Esophagus muscularis mucosa (tissue), 4 donors: ENCODE measurements around the gene HTT. TPM values are rescaled to one million over a fixed set of nuclear protein-coding genes. Genes with fewer than 3 reads are reported as not detected.

Experiments used
- DNase-seq: peaks from one replicate; pipeline ENCODE4 v3.0.0-alpha.2; 2017; ENCODE audit errors: extremely low spot score
- H3K27ac ChIP-seq, 4 donors: fragments of 200-600 bp; sonication (generic); replicated peaks in 1 of 4; 1 replicate in 3 of 4; 2 replicates in 1 of 4; pipeline ENCODE4 v1.5.1; 2016 to 2019; ENCODE audit warnings: mild to moderate bottlenecking in 1 of 4
- H3K27me3 ChIP-seq, 4 donors: fragments of 200-600 bp; sonication (generic); one replicate each; pipeline versions ENCODE4 v1.5.1 to v1.6.0; 2016 to 2019
- H3K36me3 ChIP-seq, 4 donors: fragments of 200-600 bp; sonication (generic); one replicate each; pipeline ENCODE4 v1.5.1; 2016 to 2019
- H3K4me1 ChIP-seq, 4 donors: fragments of 200-600 bp; sonication (generic); one replicate each; pipeline ENCODE4 v1.5.1; 2016 to 2019
- H3K4me3 ChIP-seq, 4 donors: fragments of 200-600 bp; sonication (generic); 1 replicate in 2 of 4; 2 replicates in 2 of 4; pipeline ENCODE4 v1.5.1; 2016 to 2019; ENCODE audit warnings: mild to moderate bottlenecking in 4 of 4, moderate library complexity in 1 of 4
- H3K9me3 ChIP-seq, 4 donors: fragments of 200-600 bp; sonication (generic); 1 replicate in 3 of 4; 2 replicates in 1 of 4; pipeline ENCODE4 v1.5.1; 2016 to 2019
- EP300 ChIP-seq: sonication (generic); formaldehyde crosslinking; IDR thresholded peaks from one replicate; pipeline ENCODE4 v1.6.1; 2017; ENCODE audit warnings: antibody characterized with exemption
- POLR2A ChIP-seq: fragments of 450-650 bp; IDR thresholded peaks from one replicate; pipeline ENCODE4 v1.6.1; 2017; ENCODE audit warnings: antibody characterized with exemption, moderate library complexity, mild to moderate bottlenecking, low read depth
- POLR2AphosphoS5 ChIP-seq, 2 donors: sonication (generic); formaldehyde crosslinking; IDR thresholded peaks; one replicate each; pipeline ENCODE4 v1.6.1; 2017; ENCODE audit warnings: antibody characterized with exemption in 2 of 2
- WGBS: methylation state at CpG from one replicate; pipeline ENCODE4 v1.1.5; 2018; 5-methylcytosine and 5-hydroxymethylcytosine counted together
- intact Hi-C: fragments of 100-400 bp; cut with DNase I; formaldehyde crosslinking; loops from one replicate; pipeline ENCODE4 v1.15.1; 2023
- total RNA-seq, 4 donors: library from RNA; depleted of rRNA; stranded (reverse); fragments of >200 nt; gene quantifications; one replicate each; pipeline versions ENCODE4 v1.1.0 to v1.2.1, GENCODE V29; 2016
- TF ChIP-seq, protein P1 (sequence below), 3 experiments: fragments of 200-600 bp in 2 of 3; fragments of 450-650 bp in 1 of 3; sonication (generic) in 2 of 3; IDR thresholded peaks; one replicate each; pipeline ENCODE4 v1.5.1; 2017 to 2019; ENCODE audit warnings: antibody characterized with exemption in 3 of 3, mild to moderate bottlenecking in 2 of 3, moderate library complexity in 1 of 3

The HTT gene
- total RNA-seq, 4 donors from 2014 or later, result 30.2 to 65.7 (median 49.3) TPM

DNA sequence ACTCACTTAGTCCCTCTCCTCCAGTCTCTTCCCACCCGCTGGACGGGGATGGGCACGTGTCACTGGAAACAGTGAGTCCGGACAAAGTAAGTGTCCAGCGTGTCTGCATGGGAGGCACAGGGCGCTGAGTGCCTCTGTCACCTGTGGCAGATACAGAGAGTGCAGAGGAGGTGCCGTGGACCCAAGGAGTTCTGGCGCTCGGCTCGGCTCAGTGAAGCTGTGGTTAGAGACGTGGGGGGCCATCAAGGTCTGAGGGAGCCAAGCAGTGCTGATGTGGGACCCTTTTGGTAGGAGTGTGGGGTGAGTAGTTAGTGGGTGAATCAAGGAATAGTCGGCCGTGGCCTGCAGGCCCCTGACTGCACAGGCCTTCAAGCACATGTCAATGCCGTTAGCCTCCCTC is 134.3 kb downstream of the HTT start:
- TF ChIP-seq POLR2AphosphoS5 (IDR thresholded peaks at IDR 0.05), result no peak
- TF ChIP-seq, protein P1, sequence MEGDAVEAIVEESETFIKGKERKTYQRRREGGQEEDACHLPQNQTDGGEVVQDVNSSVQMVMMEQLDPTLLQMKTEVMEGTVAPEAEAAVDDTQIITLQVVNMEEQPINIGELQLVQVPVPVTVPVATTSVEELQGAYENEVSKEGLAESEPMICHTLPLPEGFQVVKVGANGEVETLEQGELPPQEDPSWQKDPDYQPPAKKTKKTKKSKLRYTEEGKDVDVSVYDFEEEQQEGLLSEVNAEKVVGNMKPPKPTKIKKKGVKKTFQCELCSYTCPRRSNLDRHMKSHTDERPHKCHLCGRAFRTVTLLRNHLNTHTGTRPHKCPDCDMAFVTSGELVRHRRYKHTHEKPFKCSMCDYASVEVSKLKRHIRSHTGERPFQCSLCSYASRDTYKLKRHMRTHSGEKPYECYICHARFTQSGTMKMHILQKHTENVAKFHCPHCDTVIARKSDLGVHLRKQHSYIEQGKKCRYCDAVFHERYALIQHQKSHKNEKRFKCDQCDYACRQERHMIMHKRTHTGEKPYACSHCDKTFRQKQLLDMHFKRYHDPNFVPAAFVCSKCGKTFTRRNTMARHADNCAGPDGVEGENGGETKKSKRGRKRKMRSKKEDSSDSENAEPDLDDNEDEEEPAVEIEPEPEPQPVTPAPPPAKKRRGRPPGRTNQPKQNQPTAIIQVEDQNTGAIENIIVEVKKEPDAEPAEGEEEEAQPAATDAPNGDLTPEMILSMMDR (IDR thresholded peaks at IDR 0.05), result no peak
- Histone ChIP-seq H3K27ac (no peak overlapping the region), H3K9me3 (no peaks in the 10 kb centered on the region), H3K4me3 (no peak overlapping the region), H3K4me1 (peaks cover under 1 to 33% (median 19%) of the 10 kb centered on the region in 4 donors), H3K36me3 (peaks cover 28 to 83% (median 61%) of the 10 kb centered on the region in 4 donors), H3K27me3 (no peaks in the 10 kb centered on the region)
- 92% methylated on average over 14 of the region's 14 CpGs for WGBS
- DNase-seq, result no peak
- intact Hi-C loops, result loop anchor here (10.0 kb wide), 1 partner anchor 104 kb away; no protein-coding TSS in a partner anchor

DNA sequence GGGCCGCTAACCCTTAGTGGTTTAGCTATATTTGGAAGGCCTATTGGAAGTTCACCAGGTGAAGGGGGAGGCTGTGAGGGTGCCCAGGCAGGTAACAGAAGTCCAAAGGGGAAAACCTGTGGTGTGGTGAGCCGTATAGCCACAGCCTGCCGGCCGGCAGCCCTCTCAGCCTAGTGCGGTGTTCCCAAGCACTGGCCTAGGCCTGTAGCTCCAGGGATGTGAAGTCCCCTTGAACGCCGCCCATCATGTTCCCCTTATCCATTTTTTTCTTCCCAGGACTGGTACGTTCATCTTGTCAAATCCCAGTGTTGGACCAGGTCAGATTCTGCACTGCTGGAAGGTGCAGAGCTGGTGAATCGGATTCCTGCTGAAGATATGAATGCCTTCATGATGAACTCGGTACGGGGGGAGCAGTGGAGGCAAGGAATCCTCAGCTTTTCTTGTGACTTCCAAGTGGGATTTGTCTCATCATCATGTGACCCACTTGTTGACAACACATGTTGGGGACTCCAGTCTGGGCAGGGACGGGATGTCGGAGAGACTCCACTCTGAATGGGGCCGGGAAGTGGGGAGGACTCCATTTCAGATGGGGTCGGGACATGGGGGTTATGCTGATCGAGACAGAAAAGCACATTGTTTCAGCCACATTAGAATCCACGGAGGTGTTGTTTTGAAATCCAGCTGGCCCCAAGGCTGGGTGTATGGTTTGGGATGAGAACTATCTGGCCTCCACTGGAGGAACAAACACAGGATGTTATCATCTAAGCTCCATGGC is 135.3 kb downstream of the HTT start:
- no peak overlapping the region for H3K4me3 ChIP-seq
- intact Hi-C loops, result loop anchor here (10.0 kb wide), 1 partner anchor 105 kb away; no protein-coding TSS in a partner anchor
- H3K27me3 ChIP-seq, result no peaks in the 10 kb centered on the region
- H3K36me3 ChIP-seq, result peaks cover 32 to 81% (median 69%) of the 10 kb centered on the region in 4 donors
- no peak overlapping the region for H3K27ac ChIP-seq
- peaks cover 0 to 24% (median 11%) of the 10 kb centered on the region in 4 donors for H3K4me1 ChIP-seq
- no peaks in the 10 kb centered on the region for H3K9me3 ChIP-seq
- 91% methylated on average over 17 of the region's 17 CpGs for WGBS
- no peak for TF ChIP-seq POLR2A
- TF ChIP-seq, protein P1 (IDR thresholded peaks at IDR 0.05), result no peak
- TF ChIP-seq EP300, result no peak
- no peak for TF ChIP-seq POLR2AphosphoS5 (IDR thresholded peaks at IDR 0.05)
- DNase-seq, result no peak

DNA sequence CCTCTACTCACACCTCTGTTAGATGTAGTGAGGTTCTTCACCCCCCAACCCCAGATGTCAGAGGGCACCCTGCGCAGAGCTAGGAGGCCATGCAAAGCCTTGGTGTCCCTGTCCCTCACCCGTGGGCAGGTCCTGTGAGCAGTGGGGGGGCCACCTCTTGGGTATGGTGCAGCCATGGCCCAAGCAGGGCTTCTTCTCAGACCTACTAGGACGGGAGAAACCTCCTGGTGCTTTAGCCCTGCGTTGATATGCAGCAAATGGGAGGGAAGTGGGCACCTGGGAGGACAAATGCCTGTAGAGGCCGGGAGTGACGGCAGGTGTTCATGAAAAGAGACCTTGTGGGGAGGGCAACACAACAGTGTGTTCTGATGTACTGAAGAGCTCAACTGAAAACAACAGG is 136.0 kb downstream of the HTT start:
- H3K9me3 ChIP-seq, result no peaks in the 10 kb centered on the region
- no peak for DNase-seq
- 93% methylated on average over 6 of the region's 6 CpGs for WGBS
- no peak overlapping the region for H3K27ac ChIP-seq
- no peaks in the 10 kb centered on the region for H3K27me3 ChIP-seq
- peaks cover 0 to 19% (median 6%) of the 10 kb centered on the region in 4 donors for H3K4me1 ChIP-seq
- TF ChIP-seq POLR2A (no peak), EP300 (no peak), POLR2AphosphoS5 (IDR thresholded peaks at IDR 0.05) (no peak)
- TF ChIP-seq, protein P1 (IDR thresholded peaks at IDR 0.05), result no peak
- intact Hi-C loops, result no loop called here
- no peak overlapping the region for H3K4me3 ChIP-seq
- peaks cover 39 to 87% (median 76%) of the 10 kb centered on the region in 4 donors for H3K36me3 ChIP-seq

DNA sequence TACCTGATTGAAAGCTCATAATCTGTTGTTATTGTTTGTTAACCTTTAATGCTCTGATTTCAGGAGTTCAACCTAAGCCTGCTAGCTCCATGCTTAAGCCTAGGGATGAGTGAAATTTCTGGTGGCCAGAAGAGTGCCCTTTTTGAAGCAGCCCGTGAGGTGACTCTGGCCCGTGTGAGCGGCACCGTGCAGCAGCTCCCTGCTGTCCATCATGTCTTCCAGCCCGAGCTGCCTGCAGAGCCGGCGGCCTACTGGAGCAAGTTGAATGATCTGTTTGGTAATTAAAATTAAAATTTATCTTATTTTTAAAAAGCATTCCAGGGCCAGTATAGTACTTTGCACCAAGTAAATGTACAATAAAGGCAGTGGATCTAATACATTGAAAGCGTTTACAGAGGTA is 137.4 kb downstream of the HTT start:
- no peak for DNase-seq
- H3K4me1 ChIP-seq, result peaks cover 0 to 16% (median 6%) of the 10 kb centered on the region in 4 donors
- intact Hi-C loops, result no loop called here
- no peaks in the 10 kb centered on the region for H3K9me3 ChIP-seq
- no peaks in the 10 kb centered on the region for H3K27me3 ChIP-seq
- H3K27ac ChIP-seq, result no peak overlapping the region
- no peak overlapping the region for H3K4me3 ChIP-seq
- WGBS, result 95% methylated on average over 8 of the region's 8 CpGs
- TF ChIP-seq EP300 (no peak), POLR2AphosphoS5 (IDR thresholded peaks at IDR 0.05) (no peak), POLR2A (no peak)
- TF ChIP-seq, protein P1 (IDR thresholded peaks at IDR 0.05), result no peak
- peaks cover 50 to 90% (median 79%) of the 10 kb centered on the region in 4 donors for H3K36me3 ChIP-seq
